ENCODE data around the gene RARRES2. TPM values are rescaled to one million over a fixed set of nuclear protein-coding genes. Genes with fewer than 3 reads are reported as not detected.
A peak's percentile ranks its signal among the peaks of the same experiment; 100 is the strongest.

The RARRES2 gene
- total RNA-seq, 1 donor from 2014 or later = not detected

GRCh38 chr7:150382123-150382843 is 40.9 kb upstream of the RARRES2 start:
- Mint-ChIP-seq H3K27me3 (ENCODE audit: unreplicated experiment) (no peaks in the 10 kb centered on the region), H3K4me1 (ENCODE audit: unreplicated experiment) (peaks cover 38% of the 10 kb centered on the region), H3K27ac (ENCODE audit: unreplicated experiment) (no peak overlapping the region), H3K4me3 (ENCODE audit: unreplicated experiment) (no peak overlapping the region), H3K36me3 (ENCODE audit: unreplicated experiment) (no peaks in the 10 kb centered on the region), H3K9me3 (ENCODE audit: unreplicated experiment) (no peaks in the 10 kb centered on the region)
- no peak for TF ChIP-seq CTCF (IDR thresholded peaks at IDR 0.05)
- DNase-seq (ENCODE audit: extremely low spot score, unreplicated experiment) = no peak

- no peak for DNase-seq (ENCODE audit: extremely low spot score, unreplicated experiment)
Observed at GRCh38 chr7:150381785-150382122, 40.3 kb upstream of the RARRES2 start.

GRCh38 chr7:150381096-150381495 is 39.7 kb upstream of the RARRES2 start:
- no peaks in the 10 kb centered on the region for H3K27me3 Mint-ChIP-seq (ENCODE audit: unreplicated experiment)
- DNase-seq (ENCODE audit: extremely low spot score, unreplicated experiment) = no peak
- no peaks in the 10 kb centered on the region for H3K36me3 Mint-ChIP-seq (ENCODE audit: unreplicated experiment)
- H3K4me3 Mint-ChIP-seq (ENCODE audit: unreplicated experiment) = no peak overlapping the region
- TF ChIP-seq CTCF (IDR thresholded peaks at IDR 0.05) = no peak
- H3K4me1 Mint-ChIP-seq (ENCODE audit: unreplicated experiment) = peaks cover 46% of the 10 kb centered on the region
- H3K27ac Mint-ChIP-seq (ENCODE audit: unreplicated experiment) = no peak overlapping the region
- H3K9me3 Mint-ChIP-seq (ENCODE audit: unreplicated experiment) = no peaks in the 10 kb centered on the region

More at GRCh38 chr7:150381785-150382122, 40.3 kb upstream of the RARRES2 start:
- no peaks in the 10 kb centered on the region for H3K36me3 Mint-ChIP-seq (ENCODE audit: unreplicated experiment)
- no peak overlapping the region for H3K27ac Mint-ChIP-seq (ENCODE audit: unreplicated experiment)
- H3K4me3 Mint-ChIP-seq (ENCODE audit: unreplicated experiment) = no peak overlapping the region
- H3K27me3 Mint-ChIP-seq (ENCODE audit: unreplicated experiment) = no peaks in the 10 kb centered on the region
- no peak for TF ChIP-seq CTCF (IDR thresholded peaks at IDR 0.05)
- H3K9me3 Mint-ChIP-seq (ENCODE audit: unreplicated experiment) = no peaks in the 10 kb centered on the region
- peaks cover 40% of the 10 kb centered on the region for H3K4me1 Mint-ChIP-seq (ENCODE audit: unreplicated experiment)

GRCh38 chr7:150380463-150380862 is 39.0 kb upstream of the RARRES2 start:
- Mint-ChIP-seq H3K27ac (ENCODE audit: unreplicated experiment) (peak overlapping the region; percentile 5), H3K4me3 (ENCODE audit: unreplicated experiment) (peak overlapping the region; percentile 92), H3K4me1 (ENCODE audit: unreplicated experiment) (peaks cover 47% of the 10 kb centered on the region), H3K9me3 (ENCODE audit: unreplicated experiment) (no peaks in the 10 kb centered on the region), H3K36me3 (ENCODE audit: unreplicated experiment) (no peaks in the 10 kb centered on the region), H3K27me3 (ENCODE audit: unreplicated experiment) (no peaks in the 10 kb centered on the region)
- DNase-seq (ENCODE audit: extremely low spot score, unreplicated experiment) = no peak
- no peak for TF ChIP-seq CTCF (IDR thresholded peaks at IDR 0.05)

- peak overlapping the region; percentile 92 for H3K4me3 Mint-ChIP-seq (ENCODE audit: unreplicated experiment)
- H3K27me3 Mint-ChIP-seq (ENCODE audit: unreplicated experiment) = no peaks in the 10 kb centered on the region
- H3K9me3 Mint-ChIP-seq (ENCODE audit: unreplicated experiment) = no peaks in the 10 kb centered on the region
- H3K36me3 Mint-ChIP-seq (ENCODE audit: unreplicated experiment) = no peaks in the 10 kb centered on the region
- no peak for DNase-seq (ENCODE audit: extremely low spot score, unreplicated experiment)
- TF ChIP-seq CTCF (IDR thresholded peaks at IDR 0.05) = no peak
- H3K4me1 Mint-ChIP-seq (ENCODE audit: unreplicated experiment) = peaks cover 47% of the 10 kb centered on the region
- H3K27ac Mint-ChIP-seq (ENCODE audit: unreplicated experiment) = peak overlapping the region; percentile 74
Observed at GRCh38 chr7:150379441-150380379, 38.3 kb upstream of the RARRES2 start.

Measured in osteocyte (in vitro differentiated cells).